ENCODE data around the gene PLCB2.
A peak's percentile ranks its signal among the peaks of the same experiment; 100 is the strongest.

Gene PLCB2, protein sequence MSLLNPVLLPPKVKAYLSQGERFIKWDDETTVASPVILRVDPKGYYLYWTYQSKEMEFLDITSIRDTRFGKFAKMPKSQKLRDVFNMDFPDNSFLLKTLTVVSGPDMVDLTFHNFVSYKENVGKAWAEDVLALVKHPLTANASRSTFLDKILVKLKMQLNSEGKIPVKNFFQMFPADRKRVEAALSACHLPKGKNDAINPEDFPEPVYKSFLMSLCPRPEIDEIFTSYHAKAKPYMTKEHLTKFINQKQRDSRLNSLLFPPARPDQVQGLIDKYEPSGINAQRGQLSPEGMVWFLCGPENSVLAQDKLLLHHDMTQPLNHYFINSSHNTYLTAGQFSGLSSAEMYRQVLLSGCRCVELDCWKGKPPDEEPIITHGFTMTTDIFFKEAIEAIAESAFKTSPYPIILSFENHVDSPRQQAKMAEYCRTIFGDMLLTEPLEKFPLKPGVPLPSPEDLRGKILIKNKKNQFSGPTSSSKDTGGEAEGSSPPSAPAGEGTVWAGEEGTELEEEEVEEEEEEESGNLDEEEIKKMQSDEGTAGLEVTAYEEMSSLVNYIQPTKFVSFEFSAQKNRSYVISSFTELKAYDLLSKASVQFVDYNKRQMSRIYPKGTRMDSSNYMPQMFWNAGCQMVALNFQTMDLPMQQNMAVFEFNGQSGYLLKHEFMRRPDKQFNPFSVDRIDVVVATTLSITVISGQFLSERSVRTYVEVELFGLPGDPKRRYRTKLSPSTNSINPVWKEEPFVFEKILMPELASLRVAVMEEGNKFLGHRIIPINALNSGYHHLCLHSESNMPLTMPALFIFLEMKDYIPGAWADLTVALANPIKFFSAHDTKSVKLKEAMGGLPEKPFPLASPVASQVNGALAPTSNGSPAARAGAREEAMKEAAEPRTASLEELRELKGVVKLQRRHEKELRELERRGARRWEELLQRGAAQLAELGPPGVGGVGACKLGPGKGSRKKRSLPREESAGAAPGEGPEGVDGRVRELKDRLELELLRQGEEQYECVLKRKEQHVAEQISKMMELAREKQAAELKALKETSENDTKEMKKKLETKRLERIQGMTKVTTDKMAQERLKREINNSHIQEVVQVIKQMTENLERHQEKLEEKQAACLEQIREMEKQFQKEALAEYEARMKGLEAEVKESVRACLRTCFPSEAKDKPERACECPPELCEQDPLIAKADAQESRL

GRCh38 chr15:40307421-40308211 is at the start of gene PLCB2:
Gene PLCB2 (minus strand): TSS chr15:40307935. CDS start chr15:40307672, 263 bp downstream.
- peak; percentile 71 for DNase-seq

- DNase-seq: no peak
Measured at GRCh38 chr15:40357246-40357645, 49.5 kb upstream of the PLCB2 start.

GRCh38 chr15:40355976-40356585 is 48.3 kb upstream of the PLCB2 start:
- DNase-seq: no peak

DNA sequence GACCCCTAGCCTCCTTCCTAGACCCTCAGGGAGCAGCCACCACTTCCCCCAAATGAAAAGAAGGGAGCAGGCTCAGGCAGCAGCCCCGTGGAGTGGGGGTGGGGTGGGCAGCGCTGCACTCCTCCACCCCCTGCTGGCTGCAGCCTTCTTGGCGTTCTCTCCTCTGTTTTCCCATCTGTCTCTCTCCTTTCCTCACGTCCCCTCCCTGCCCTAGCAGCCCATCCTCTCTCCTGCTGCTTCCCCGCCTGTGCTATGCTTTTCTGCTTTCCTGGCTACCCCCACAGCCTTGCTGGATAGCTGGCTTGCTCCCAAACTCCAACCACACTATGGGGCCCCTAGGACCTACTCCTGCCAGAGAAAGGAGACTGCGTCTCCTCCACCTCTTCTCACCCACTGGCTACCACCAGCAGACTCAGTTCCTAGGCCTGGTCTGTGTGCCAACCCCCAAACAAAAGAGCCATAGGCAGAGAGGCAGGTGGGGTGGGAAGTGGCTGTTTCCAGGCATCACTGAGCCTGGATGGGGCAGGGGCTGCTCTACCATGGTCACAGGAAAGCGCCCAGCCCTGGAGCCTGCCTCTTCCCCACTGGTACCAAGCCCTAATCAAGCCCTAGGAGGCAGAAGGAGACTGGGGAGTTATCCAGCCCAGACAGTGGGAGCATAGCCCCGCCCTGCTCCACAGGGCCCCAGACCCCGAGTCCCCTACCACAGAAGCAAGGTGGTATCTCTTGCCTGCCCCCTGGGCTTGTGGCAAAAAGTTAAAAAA is 46.9 kb upstream of the PLCB2 start:
- no peak for DNase-seq

- DNase-seq: no peak
Measured at GRCh38 chr15:40353697-40354096, 46.0 kb upstream of the PLCB2 start.

- no peak for DNase-seq
Measured at GRCh38 chr15:40352281-40352901, 44.7 kb upstream of the PLCB2 start.

- no peak for DNase-seq
Measured at GRCh38 chr15:40349163-40349562, 41.4 kb upstream of the PLCB2 start.

- DNase-seq: no peak
Measured at GRCh38 chr15:40348474-40348870, 40.7 kb upstream of the PLCB2 start.

GRCh38 chr15:40347559-40348473 is 40.1 kb upstream of the PLCB2 start:
- DNase-seq: no peak

GRCh38 chr15:40346579-40347558 is 39.1 kb upstream of the PLCB2 start:
- no peak for DNase-seq

GRCh38 chr15:40345867-40346578 is 38.3 kb upstream of the PLCB2 start:
- DNase-seq: no peak

DNA sequence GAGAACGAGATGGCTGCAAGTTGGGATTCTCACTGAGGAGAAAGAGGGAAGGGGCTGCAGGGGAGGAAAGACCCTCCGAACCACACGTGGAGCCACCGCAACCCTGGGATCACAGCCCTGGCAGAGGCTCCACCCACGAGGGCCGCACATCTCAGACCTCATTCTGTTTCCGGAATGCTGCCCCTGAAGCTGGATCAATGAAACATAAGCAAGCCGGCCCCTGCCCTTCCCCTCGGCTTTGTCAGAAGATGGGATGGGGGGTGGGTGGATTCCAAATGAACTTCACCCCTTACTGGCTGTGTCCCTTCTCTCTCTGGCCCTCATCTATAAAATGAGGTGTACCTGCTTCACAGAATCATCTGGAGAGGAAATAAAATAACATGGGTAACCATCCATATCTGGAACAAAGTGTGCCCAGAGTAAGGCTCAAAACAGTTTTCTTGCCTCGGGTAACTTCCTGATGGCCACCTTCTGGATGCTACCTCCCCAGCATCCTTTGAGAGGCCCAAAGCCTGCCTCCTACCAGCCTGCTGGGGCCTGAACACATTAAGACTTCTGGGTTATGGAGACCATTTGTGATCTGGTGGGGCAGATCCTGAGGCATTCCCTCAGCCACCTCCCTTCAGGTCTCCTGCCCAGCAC is 37.6 kb upstream of the PLCB2 start:
- DNase-seq: no peak

GRCh38 chr15:40344631-40345120 is 36.9 kb upstream of the PLCB2 start:
- peak; percentile 71 for DNase-seq

GRCh38 chr15:40344217-40344616 is 36.5 kb upstream of the PLCB2 start:
- DNase-seq: no peak

- DNase-seq: no peak
Measured at GRCh38 chr15:40343512-40343911, 35.8 kb upstream of the PLCB2 start.

GRCh38 chr15:40342416-40343320 is 34.9 kb upstream of the PLCB2 start:
- no peak for DNase-seq
